Heart right ventricle (tissue), 16 donors: ENCODE measurements around the gene FOXJ3. TPM values are rescaled to one million over a fixed set of nuclear protein-coding genes. Genes with fewer than 3 reads are reported as not detected.

Source experiments
- ATAC-seq, 8 donors: fragments of 200-7000 bp; cut with Tn5 transposase; one replicate each; pipeline ENCODE4 v1.9.1; 2020; ENCODE audit warnings: mild to moderate bottlenecking in 8 of 8, moderate library complexity in 8 of 8, moderate number of reproducible peaks in 1 of 8
- DNase-seq, 2 donors: peaks; one replicate each; pipeline ENCODE4 v3.0.0-alpha.2; 2020
- H3K27ac ChIP-seq, 10 donors: fragments of 200-600 bp; sonication (generic) in 2 of 10; one replicate each; pipeline versions ENCODE4 v1.5.0 to v1.8.0; 2020 to 2022; ENCODE audit warnings: mild to moderate bottlenecking in 3 of 10
- H3K27me3 ChIP-seq, 7 donors: fragments of 200-600 bp; one replicate each; pipeline ENCODE4 v1.8.0; 2021 to 2022; ENCODE audit warnings: mild to moderate bottlenecking in 2 of 7
- H3K36me3 ChIP-seq, 9 donors: fragments of 200-600 bp; sonication (generic) in 1 of 9; one replicate each; pipeline versions ENCODE4 v1.5.0 to v1.8.0; 2020 to 2022; ENCODE audit warnings: mild to moderate bottlenecking in 2 of 9
- H3K4me1 ChIP-seq, 9 donors: fragments of 200-600 bp; sonication (generic) in 1 of 9; one replicate each; pipeline versions ENCODE4 v1.5.0 to v1.8.0; 2020 to 2022; ENCODE audit warnings: mild to moderate bottlenecking in 4 of 9
- H3K4me3 ChIP-seq, 10 donors: fragments of 200-600 bp; sonication (generic) in 2 of 10; one replicate each; pipeline versions ENCODE4 v1.5.0 to v1.8.0; 2020 to 2022; ENCODE audit warnings: mild to moderate bottlenecking in 7 of 10, moderate library complexity in 2 of 10
- H3K9me3 ChIP-seq, 11 donors: fragments of 200-600 bp in 10 of 11; sonication (generic) in 2 of 11; one replicate each; pipeline versions ENCODE4 v1.5.0 to v1.8.0; 2013 to 2022; ENCODE audit warnings: mild to moderate bottlenecking in 2 of 11, control low read depth in 1 of 11, moderate library complexity in 1 of 11
- WGBS, 2 donors: extraction: QIAGEN DNeasy Blood & Tissue Kit; methylation state at CpG; one replicate each; pipeline ENCODE4 v1.1.7; 2013; ENCODE audit warnings: inconsistent platforms in 1 of 2; 5-methylcytosine and 5-hydroxymethylcytosine counted together
- intact Hi-C, 10 donors: fragments of 100-400 bp; cut with DNase I; formaldehyde crosslinking; loops; one replicate each; pipeline versions ENCODE4 v1.11.1 to v1.14.2; 2022
- polyA plus RNA-seq, 2 donors: library from polyadenylated mRNA; stranded (reverse); fragments of 200-250 nt; gene quantifications; one replicate each; pipeline ENCODE4 v1.2.3, GENCODE V29; 2013
- total RNA-seq, 10 donors: library from RNA; stranded (reverse); fragmentation: NEBNext Ultra II Directional in 3 of 10; extraction: Animal tissue kit (Norgen Biotek cat#: 25700) in 3 of 10; gene quantifications; one replicate each; pipeline versions ENCODE4 v1.2.1 to v1.2.4, GENCODE V29; 2021 to 2023
- TF ChIP-seq, protein P1 (sequence below), 9 donors: fragments of 200-600 bp; sonication (generic) in 2 of 9; IDR thresholded peaks; one replicate each; pipeline versions ENCODE4 v1.5.0 to v1.8.0; 2021 to 2022; ENCODE audit warnings: antibody characterized with exemption in 9 of 9, mild to moderate bottlenecking in 5 of 9, moderate library complexity in 1 of 9
- donor health status: Arrhythmogenic right ventricular cardiomyopathy.
- donor health status: ischemic (EF 13 %, LVEDD 7.1; RV severe dilation, severe dysfunction).
- donor health status: healthy with polysubstance abuse.
- donor health status: DM: no; HTN: yes; CAD: no.
- donor health status: DM: no; HTN: no; CAD: no.
- donor health status: ischemic (EF 25% LVEDD 6.9; RV normal size, moderate dysfunction).
- donor health status: ischemic (EF 25% LVEDD 5.7; RV mildly dilated, moderate dysfunction).
- donor health status: healthy.
- donor health status: DM: yes; HTN: yes; CAD: no.
- donor health status: Ischemic cardiomyopathy.
- donor health status: ischemic (EF 35%, LVEDD 5.7; RV mildly dilated, moderate dysfunction).
- donor health status: nonischemic (EF 11% LVEDD 7.7; RV severe dilation, severe dysfunction).
- donor health status: DM: yes; HTN: yes; CAD: no.
- donor health status: PGD.
- donor health status: ischemic (EF 29% LVEDD 5.4; RV normal size, mild dysfunction).
- donor health status: nonischemic (EF 23%, LVEDD 6.1; RV moderate dilation, normal function).

FOXJ3 gene
- total and polyA plus RNA-seq, 12 donors, result 9.6 to 50.0 (median 40.7) TPM

GRCh38 chr1:42135426-42135825 lies 199.6 kb downstream of the FOXJ3 start:
- TF ChIP-seq, protein P1, sequence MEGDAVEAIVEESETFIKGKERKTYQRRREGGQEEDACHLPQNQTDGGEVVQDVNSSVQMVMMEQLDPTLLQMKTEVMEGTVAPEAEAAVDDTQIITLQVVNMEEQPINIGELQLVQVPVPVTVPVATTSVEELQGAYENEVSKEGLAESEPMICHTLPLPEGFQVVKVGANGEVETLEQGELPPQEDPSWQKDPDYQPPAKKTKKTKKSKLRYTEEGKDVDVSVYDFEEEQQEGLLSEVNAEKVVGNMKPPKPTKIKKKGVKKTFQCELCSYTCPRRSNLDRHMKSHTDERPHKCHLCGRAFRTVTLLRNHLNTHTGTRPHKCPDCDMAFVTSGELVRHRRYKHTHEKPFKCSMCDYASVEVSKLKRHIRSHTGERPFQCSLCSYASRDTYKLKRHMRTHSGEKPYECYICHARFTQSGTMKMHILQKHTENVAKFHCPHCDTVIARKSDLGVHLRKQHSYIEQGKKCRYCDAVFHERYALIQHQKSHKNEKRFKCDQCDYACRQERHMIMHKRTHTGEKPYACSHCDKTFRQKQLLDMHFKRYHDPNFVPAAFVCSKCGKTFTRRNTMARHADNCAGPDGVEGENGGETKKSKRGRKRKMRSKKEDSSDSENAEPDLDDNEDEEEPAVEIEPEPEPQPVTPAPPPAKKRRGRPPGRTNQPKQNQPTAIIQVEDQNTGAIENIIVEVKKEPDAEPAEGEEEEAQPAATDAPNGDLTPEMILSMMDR (IDR thresholded peaks at IDR 0.05), result no peak
- no peak for ATAC-seq
- Histone ChIP-seq H3K9me3 (no peaks in the 10 kb centered on the region), H3K36me3 (no peaks in the 10 kb centered on the region), H3K27ac (no peak overlapping the region), H3K27me3 (peaks cover 0 to 10% (median 0%) of the 10 kb centered on the region in 7 donors), H3K4me1 (no peaks in the 10 kb centered on the region), H3K4me3 (no peak overlapping the region)
- intact Hi-C loops, result no loop called here
- 59 to 75% methylated on average over 3 of the region's 3 CpGs for WGBS, 2 donors
- no peak for DNase-seq

- TF ChIP-seq, protein P1 (IDR thresholded peaks at IDR 0.05), result no peak
- Histone ChIP-seq H3K27ac (no peak overlapping the region), H3K27me3 (peaks cover 0 to 13% (median 0%) of the 10 kb centered on the region in 7 donors), H3K9me3 (no peaks in the 10 kb centered on the region), H3K4me3 (no peak overlapping the region), H3K4me1 (no peaks in the 10 kb centered on the region), H3K36me3 (no peaks in the 10 kb centered on the region)
- no peak for ATAC-seq
- intact Hi-C loops, result no loop called here
- no peak for DNase-seq
- 88 to 94% methylated on average over 10 of the region's 10 CpGs for WGBS, 2 donors
Observed at GRCh38 chr1:42133809-42134526, 201.1 kb downstream of the FOXJ3 start.

DNA sequence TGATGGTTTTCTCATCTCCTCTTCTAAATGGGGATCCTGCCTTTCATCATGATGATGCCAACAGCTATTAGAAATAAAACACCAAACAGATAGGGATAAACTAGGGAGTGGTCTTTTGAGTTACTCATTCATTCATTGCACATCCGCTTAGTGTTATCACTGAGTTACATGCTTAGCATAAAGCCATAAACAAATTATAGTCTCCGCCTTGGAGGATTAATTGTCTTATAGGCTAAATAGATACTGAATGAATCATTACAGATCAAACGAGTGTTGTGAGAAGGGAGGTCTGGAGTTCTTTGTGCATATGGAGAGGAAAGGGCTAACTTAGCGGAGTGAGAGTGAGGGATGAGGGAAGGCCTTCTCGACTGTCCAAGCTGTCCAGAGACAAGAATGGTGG lies 201.6 kb downstream of the FOXJ3 start:
- Histone ChIP-seq H3K27me3 (peaks cover 0 to 13% (median 3%) of the 10 kb centered on the region in 7 donors), H3K4me1 (no peaks in the 10 kb centered on the region), H3K9me3 (no peaks in the 10 kb centered on the region), H3K36me3 (no peaks in the 10 kb centered on the region), H3K4me3 (no peak overlapping the region), H3K27ac (no peak overlapping the region)
- TF ChIP-seq, protein P1 (IDR thresholded peaks at IDR 0.05), result no peak
- ATAC-seq (no peak), DNase-seq (no peak)
- intact Hi-C loops, result no loop called here
- WGBS, 2 donors, result 89 to 94% methylated on average over 5 of the region's 5 CpGs

DNA sequence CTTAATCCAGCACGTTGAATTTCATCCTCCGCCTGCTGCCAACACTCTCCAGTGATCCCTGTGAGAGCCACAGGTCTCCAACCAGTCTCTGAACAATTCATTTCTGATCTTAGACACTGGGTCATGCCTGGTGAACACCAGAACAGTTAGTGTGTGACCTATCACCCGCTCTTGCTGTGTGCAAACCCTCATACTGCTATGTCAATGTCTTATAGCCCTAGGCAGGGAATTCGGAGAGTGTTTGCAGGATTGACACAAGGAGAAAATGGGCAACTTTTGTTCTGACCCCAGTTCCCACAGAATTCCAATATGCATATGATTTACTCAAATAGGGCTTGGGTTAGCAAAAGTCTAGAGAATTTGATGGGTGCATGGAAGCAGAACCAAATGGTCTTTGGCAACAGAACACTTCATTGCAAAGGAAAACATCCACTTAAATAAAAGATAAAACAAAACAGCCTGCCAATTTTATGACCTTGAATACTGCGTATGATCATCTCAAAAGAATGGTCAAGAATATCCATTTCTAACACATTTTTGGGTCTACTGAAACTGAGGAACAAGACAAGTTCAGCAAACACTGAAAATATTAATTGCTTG lies 204.9 kb downstream of the FOXJ3 start:
- 79% methylated on average over 5 of the region's 5 CpGs for WGBS, 2 donors
- Histone ChIP-seq H3K9me3 (no peaks in the 10 kb centered on the region), H3K27ac (no peak overlapping the region), H3K27me3 (peaks cover 0 to 13% (median 3%) of the 10 kb centered on the region in 7 donors), H3K36me3 (no peaks in the 10 kb centered on the region), H3K4me1 (no peaks in the 10 kb centered on the region), H3K4me3 (no peak overlapping the region)
- intact Hi-C loops, result no loop called here
- no peak for DNase-seq
- ATAC-seq, result no peak
- TF ChIP-seq, protein P1 (IDR thresholded peaks at IDR 0.05), result no peak
